ENCODE results near the gene PSMD6.

PSMD6 gene

DNA sequence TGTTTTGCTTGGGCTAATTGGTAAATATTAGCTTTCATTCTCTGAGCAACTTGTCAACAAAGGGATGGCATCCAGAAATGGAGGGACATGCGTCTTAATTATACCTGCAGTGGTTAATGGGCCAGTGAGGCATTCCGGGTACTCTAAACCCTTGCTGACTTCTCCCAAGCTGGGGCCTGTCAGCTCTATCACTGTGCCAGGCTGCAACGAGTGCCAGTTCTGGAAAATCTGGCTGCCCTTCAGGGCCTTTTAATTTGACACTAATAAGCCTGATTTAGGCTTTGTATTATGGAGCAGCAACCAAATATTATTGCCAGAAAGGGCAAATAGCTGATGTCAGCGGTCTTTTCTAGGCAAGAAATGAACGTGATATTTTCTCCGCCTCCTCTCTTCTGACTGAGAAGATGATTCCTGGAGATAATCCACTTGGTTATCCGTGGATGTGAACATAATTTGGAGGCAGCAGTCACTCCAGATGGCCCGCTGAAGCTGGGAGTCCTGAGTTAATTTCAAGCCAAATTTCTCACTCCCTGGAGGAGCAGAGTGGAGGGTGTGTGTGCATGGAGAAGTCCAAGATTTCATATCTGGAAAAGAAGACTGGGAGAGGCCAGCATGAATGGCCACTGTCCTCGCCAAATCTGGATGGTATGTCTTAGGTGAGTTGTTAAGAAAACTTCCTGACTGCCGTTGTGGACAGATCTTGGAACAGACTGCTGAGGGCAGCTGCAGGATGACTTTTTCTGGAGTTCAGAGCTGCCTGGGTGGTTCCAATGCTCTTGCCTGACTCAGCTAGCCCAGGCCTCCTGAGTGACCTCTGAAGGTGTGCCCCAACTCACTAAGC is 44.4 kb upstream of the PSMD6 start:
- H3K4me3 ChIP-seq (ENCODE audit: insufficient read depth, low read length, poor library complexity, severe bottlenecking): no peak overlapping the region
- no peaks in the 10 kb centered on the region for H4K20me1 ChIP-seq (ENCODE audit: low read depth, low read length)
- no peak overlapping the region for H3K4me2 ChIP-seq (ENCODE audit: low read depth, low read length, poor library complexity, severe bottlenecking)
- no peaks in the 10 kb centered on the region for H3F3A ChIP-seq (ENCODE audit: insufficient read depth)
- no peak overlapping the region for H2AFZ ChIP-seq (ENCODE audit: low read depth, low read length, severe bottlenecking)
- no peaks in the 10 kb centered on the region for H3K9me3 ChIP-seq (ENCODE audit: insufficient read depth, low read length)
- H3K9ac ChIP-seq (ENCODE audit: low read length): no peak overlapping the region
- no peaks in the 10 kb centered on the region for H3K27me3 ChIP-seq (ENCODE audit: low read length)
- H3K9me2 ChIP-seq (replicated peaks; ENCODE audit: insufficient read depth, low read length): no peaks in the 10 kb centered on the region
- H3K36me3 ChIP-seq (ENCODE audit: low read length): no peaks in the 10 kb centered on the region
- H3K79me2 ChIP-seq (ENCODE audit: insufficient read depth, low read length): no peaks in the 10 kb centered on the region
- no peak overlapping the region for H3K27ac ChIP-seq (ENCODE audit: low read depth, low read length)
- TF ChIP-seq EZH2phosphoT487 (conservative IDR thresholded peaks at IDR 0.05; ENCODE audit: low read length): no peak
- TF ChIP-seq, protein P1, sequence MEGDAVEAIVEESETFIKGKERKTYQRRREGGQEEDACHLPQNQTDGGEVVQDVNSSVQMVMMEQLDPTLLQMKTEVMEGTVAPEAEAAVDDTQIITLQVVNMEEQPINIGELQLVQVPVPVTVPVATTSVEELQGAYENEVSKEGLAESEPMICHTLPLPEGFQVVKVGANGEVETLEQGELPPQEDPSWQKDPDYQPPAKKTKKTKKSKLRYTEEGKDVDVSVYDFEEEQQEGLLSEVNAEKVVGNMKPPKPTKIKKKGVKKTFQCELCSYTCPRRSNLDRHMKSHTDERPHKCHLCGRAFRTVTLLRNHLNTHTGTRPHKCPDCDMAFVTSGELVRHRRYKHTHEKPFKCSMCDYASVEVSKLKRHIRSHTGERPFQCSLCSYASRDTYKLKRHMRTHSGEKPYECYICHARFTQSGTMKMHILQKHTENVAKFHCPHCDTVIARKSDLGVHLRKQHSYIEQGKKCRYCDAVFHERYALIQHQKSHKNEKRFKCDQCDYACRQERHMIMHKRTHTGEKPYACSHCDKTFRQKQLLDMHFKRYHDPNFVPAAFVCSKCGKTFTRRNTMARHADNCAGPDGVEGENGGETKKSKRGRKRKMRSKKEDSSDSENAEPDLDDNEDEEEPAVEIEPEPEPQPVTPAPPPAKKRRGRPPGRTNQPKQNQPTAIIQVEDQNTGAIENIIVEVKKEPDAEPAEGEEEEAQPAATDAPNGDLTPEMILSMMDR (IDR thresholded peaks at IDR 0.05; ENCODE audit: insufficient read depth, low read length, poor library complexity, severe bottlenecking): no peak

DNA sequence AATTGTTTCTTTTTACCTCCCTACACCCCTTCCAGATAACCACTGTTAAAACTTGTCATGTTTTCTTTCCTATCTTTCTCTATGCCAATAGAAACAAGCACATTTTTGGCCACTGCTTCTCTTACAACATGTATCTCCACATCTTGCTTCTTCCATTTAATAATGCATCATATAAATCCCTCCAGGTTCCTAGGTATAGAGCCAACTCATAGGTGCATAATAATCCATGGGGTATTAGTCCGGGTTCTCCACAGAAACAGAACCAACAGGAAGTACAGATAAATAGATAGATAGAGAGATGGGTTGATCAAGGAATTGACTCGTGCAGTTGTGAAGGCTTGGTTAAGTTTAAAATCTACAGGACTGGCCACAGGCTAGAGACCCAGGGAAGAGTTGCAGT is 41.5 kb upstream of the PSMD6 start:
- H3K9me3 ChIP-seq (ENCODE audit: insufficient read depth, low read length): no peaks in the 10 kb centered on the region
- H3K4me2 ChIP-seq (ENCODE audit: low read depth, low read length, poor library complexity, severe bottlenecking): no peak overlapping the region
- no peak overlapping the region for H2AFZ ChIP-seq (ENCODE audit: low read depth, low read length, severe bottlenecking)
- no peak overlapping the region for H3K9ac ChIP-seq (ENCODE audit: low read length)
- TF ChIP-seq, protein P1 (IDR thresholded peaks at IDR 0.05; ENCODE audit: insufficient read depth, low read length, poor library complexity, severe bottlenecking): no peak
- no peak for TF ChIP-seq EZH2phosphoT487 (conservative IDR thresholded peaks at IDR 0.05; ENCODE audit: low read length)
- H3K27me3 ChIP-seq (ENCODE audit: low read length): no peaks in the 10 kb centered on the region
- H3K36me3 ChIP-seq (ENCODE audit: low read length): no peaks in the 10 kb centered on the region
- no peaks in the 10 kb centered on the region for H3K79me2 ChIP-seq (ENCODE audit: insufficient read depth, low read length)
- no peak overlapping the region for H3K27ac ChIP-seq (ENCODE audit: low read depth, low read length)
- H4K20me1 ChIP-seq (ENCODE audit: low read depth, low read length): no peaks in the 10 kb centered on the region
- H3K9me2 ChIP-seq (replicated peaks; ENCODE audit: insufficient read depth, low read length): no peaks in the 10 kb centered on the region
- H3K4me3 ChIP-seq (ENCODE audit: insufficient read depth, low read length, poor library complexity, severe bottlenecking): no peak overlapping the region
- H3F3A ChIP-seq (ENCODE audit: insufficient read depth): no peaks in the 10 kb centered on the region

DNA sequence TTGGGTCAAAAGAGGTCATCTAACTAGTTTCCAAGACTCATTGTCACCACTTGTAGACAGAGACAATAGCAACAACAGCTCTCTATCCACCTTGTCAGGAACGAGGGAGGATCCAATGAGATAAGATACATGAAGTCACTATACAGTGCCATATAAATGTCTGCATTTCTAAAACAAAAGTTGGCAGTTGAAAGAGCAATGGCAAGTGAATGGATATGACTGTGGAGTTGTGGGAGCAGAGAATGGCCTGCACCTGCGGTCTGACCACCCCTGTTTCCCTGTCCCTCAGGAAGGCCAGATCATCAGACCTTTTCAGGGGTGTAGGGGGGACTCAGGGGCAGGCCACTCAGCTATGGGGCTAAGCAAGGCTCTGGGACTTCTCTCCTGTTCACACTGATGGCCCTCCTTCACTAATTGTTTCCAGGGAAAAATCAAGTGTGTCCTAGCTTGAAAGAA is 40.7 kb upstream of the PSMD6 start:
- Histone ChIP-seq H3K79me2 (ENCODE audit: insufficient read depth, low read length) (no peaks in the 10 kb centered on the region), H4K20me1 (ENCODE audit: low read depth, low read length) (no peaks in the 10 kb centered on the region), H3K4me3 (ENCODE audit: insufficient read depth, low read length, poor library complexity, severe bottlenecking) (no peak overlapping the region), H3K9me2 (replicated peaks; ENCODE audit: insufficient read depth, low read length) (no peaks in the 10 kb centered on the region), H3K4me2 (ENCODE audit: low read depth, low read length, poor library complexity, severe bottlenecking) (no peak overlapping the region), H3K27me3 (ENCODE audit: low read length) (no peaks in the 10 kb centered on the region), H3K36me3 (ENCODE audit: low read length) (no peaks in the 10 kb centered on the region), H3K27ac (ENCODE audit: low read depth, low read length) (no peak overlapping the region), H3K9me3 (ENCODE audit: insufficient read depth, low read length) (no peaks in the 10 kb centered on the region), H3K9ac (ENCODE audit: low read length) (no peak overlapping the region), H3F3A (ENCODE audit: insufficient read depth) (no peaks in the 10 kb centered on the region), H2AFZ (ENCODE audit: low read depth, low read length, severe bottlenecking) (no peak overlapping the region)
- TF ChIP-seq, protein P1 (IDR thresholded peaks at IDR 0.05; ENCODE audit: insufficient read depth, low read length, poor library complexity, severe bottlenecking): no peak
- TF ChIP-seq EZH2phosphoT487 (conservative IDR thresholded peaks at IDR 0.05; ENCODE audit: low read length): no peak
